GM21447 (cell line): ENCODE data around the gene HAO1.

Experiments used
- ATAC-seq: cut with Tn5 transposase; IDR thresholded peaks from one replicate; pipeline ENCODE4 v1.9.1; 2021; ENCODE audit not compliant: unreplicated experiment

The HAO1 gene

DNA sequence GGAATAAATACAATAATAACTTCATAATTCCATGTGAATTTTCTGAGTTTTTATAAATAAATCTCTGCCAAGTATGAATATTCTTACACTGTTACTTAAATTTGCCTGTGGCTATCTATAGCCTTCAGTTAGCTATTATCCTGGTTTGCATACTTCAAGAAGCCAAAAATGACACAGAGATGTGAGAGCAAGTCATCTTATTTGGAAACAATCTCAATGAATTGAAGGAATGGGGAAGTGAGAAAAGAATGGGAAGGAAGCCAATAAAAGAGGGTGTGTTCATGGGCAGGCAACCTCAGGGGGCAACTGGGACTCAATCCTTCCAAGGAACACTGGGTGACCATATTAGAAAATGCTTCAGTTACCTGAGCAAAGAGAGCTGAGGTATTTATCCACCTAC, 9.9 kb downstream of the HAO1 start:
- ATAC-seq = no peak

DNA sequence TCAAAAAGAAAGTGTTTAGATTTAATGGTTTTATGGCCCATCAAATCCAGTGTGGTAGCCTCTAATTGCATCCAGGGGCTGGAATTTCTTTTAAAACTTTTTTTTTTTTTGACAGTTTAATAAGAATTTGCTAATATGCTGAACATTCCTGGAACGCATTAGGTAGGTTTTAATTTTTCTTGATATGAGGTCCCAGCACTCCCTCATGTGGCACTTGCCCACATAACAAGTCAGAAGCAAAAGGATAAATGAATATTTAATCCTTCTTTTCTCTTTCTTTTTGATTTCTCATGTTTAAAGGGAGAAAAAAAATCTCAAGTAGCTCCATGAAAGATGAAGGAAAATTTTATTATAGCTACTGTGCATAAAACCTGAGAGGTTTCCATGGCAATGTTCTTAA, 13.5 kb downstream of the HAO1 start:
- ATAC-seq = no peak

DNA sequence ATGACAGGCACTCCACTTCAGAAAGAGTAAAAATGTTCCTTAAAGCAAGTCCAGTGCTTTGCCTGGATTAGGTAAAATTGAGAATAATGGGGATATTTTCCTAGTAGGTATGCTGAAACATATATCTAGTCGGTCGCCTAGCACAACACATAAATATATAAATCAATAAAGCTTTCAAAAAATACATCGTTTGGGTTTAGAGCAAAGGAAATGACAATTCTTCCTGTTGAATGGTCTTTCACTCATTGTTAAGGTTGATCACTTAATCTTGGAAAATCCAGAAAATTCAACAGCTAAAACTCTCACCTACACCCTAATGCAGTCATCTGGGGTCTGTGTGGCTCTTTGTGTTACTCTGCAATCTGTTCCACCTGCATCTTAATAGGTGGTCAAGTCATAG, 13.9 kb downstream of the HAO1 start:
- no peak for ATAC-seq

DNA sequence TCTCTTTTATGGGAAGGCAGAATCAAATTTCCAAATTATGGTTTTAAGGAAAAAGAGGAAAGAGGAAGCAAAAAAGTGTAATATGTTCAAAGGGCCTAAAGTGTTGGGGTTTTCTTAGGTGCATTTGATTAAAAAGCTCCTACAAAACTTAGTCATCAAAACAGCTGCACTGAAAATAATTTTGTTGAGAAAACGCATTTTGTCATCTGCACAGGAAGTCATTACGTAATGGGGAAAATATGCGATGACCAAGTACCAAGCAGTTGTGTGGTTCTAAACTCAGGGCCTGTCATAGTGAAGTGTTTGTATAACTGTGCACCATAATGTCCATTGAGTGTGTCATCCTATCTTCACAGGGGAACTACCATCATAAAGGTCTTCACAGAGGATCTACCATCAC, 15.6 kb downstream of the HAO1 start:
- ATAC-seq = no peak

DNA sequence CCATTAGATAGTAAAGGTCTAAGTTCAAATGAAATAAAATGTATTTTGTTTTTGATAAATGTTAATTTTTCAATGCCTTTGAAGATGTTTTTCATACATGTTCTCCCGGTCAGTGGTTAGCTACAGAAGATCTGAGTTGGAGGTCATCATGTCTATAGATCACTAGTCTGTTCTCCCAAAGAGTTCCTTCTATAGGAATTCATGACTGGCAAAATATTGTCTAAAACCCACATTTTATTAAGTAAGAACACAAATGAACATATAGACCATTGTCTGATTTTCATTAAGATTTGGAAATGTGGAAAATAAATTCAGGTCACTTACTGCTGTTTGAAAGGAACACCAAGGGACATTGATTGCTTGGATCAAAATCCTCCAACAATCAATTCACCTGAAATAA, 23.6 kb downstream of the HAO1 start:
- ATAC-seq = no peak

DNA sequence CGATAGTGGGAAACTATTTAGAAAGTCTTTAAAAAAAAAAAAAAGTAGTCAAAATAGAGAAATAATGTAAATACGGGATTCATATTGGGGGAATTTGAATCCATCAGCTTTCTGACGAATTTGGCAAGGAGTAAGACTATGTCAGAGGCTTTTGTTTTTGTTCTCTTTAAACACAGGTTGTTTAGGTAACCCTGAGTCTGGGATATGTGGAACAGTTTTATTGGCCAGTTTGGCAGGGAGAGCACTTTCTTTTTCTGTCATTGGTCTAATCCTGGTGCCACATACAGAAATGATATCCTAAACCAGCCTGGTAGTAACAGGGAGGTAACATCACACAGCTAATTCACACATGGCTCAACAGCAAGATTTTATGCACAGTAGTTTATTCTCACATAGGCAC, 27.7 kb downstream of the HAO1 start:
- no peak for ATAC-seq

DNA sequence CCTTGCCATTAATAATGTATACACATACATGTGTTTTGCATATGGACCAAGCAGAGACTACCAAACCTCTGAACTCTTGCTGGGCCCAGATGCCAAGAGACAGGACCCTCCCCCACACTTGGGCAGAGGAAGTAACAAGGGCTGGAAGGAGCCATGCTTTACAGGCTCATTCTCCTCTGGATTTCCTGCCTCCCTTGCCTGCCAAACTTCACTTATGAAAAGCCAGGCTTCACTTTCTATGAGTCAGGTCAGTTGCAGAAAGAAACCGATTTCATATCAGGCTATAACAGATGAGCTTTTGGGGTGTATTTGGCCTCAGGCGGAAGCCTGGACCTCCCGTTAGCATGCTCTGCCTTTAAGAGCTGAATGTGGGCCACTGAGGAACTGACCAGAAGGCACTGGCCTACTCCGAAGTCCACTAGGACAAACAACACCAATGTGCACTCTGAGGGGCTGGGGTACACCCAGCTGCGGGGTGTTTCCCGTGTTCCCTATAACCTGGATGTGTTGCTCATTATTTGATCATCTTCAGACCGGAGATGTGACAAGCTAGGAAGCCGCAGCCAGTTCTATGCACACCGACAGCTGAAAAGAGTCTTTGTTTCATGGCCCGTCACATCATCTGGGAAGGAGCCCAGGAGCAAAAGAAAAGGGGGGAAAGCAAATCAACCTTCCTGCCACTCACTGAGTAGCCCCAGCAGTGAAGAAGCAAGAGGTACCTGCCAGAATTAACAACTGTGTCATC, 28.5 kb downstream of the HAO1 start:
- no peak for ATAC-seq

DNA sequence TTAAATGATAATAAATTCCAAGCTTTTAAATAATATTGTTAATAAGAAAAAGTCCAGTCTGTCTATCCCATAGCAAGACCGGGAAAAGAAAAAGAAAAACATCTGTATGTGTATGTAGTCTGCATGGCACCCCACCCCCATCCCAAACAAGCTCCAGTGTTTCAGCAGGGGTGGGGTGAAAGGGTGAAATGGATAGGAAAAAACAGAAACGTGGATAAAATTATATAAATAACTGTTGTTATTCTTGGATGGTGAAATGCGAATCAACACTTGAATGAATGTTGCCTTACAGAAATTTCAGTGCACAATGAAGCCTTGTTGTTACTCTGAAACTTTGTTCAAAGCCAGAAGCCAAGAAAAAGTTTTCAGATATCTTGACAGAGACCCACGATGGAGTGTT, 31.4 kb downstream of the HAO1 start:
- ATAC-seq = no peak

DNA sequence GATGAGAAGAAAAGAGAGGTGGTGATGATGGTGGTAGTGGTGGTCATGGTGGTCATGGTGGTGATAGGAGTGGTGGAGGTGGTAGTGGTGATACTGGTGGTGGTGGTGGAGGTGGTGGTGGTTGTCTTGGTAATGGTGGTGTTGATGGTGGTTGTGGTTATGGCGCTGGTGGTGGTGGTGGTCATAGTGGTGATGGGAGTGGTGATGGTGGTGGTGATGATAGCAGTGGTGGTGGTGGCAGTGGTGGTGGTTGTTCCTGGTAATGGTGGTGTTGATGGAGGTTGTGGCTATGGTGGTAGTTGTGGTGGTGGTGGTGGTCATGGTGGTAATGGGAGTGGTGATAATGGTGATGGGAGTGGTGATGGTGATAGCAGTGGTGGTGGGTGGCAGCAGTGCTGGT, 36.8 kb downstream of the HAO1 start:
- ATAC-seq = no peak

DNA sequence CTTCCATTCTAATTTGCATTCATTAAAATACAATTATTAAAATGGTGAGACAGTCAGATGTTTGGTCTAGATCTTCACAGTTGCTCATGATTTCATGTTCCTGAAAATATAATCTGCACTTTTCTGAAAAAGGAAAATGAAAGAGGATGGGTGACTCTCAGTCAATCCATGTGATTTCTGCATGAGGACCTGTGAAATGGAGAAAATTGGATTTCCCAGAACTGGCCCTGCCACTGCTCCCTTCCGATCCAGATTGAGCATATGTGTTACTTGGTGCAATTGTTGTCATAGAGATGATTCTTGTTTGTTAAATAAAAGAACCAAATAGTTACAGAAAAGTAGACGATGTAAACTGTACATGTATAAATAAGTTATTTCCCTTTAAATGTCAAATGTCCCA, 37.4 kb downstream of the HAO1 start:
- no peak for ATAC-seq

DNA sequence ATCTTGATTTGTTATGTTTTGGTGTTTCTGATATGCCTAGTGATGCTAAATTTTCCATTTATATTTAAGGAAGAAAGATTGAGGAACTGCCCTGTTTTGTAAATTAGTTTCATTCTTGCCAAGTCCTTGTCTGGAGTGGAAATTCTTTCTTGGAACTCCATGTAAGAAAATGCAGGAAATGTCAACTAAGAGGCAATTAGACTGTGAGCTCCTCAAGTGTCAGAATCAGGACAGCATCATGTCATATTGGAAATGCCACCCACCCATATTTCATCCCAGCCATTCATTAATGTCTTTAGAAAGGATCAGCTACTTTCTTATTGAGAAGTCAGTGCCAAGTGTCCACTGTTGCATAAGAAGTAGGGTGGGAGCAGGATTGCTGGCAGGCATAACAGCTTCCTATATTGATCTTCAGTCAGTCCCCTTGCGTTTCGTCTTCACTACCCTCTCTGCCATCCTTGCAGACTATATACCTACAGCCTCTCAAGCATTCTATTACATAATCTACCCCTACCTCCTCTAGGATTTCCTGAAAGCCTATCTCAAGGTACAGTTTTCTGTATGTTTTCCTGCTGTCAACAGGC, 42.4 kb downstream of the HAO1 start:
- no peak for ATAC-seq

DNA sequence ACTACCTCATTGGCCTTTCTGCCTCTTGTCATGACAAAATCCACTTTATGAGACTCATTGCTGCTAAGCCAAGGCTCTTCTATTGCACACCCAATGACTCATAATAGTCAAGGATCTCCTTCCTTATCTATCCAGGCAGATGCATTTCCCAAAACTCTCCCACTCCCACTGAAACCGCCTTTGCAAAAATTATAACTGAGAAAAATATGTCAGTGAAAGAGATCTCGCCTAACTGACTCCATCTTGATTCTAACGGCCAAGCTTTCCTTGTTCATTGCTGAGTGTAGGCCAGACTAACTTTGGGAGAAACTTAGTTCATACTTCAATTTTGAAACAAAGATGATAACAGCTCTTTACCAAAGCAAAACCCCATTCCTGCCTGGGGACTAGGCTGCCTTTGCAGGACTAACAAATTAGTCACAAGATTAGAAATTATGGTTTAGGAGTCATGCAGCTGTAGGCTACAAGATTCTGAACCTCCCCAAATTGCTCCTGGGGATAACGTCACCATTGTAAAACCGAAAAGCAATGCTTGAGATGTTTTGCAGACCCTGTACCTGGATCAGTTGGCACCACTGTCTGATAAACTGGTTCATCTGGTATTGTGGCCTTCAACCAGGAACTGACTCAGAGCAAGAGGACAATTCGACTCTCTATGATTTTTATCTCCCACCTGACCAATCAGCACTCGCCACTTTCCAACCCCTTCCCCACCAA, 47.1 kb downstream of the HAO1 start:
- no peak for ATAC-seq

DNA sequence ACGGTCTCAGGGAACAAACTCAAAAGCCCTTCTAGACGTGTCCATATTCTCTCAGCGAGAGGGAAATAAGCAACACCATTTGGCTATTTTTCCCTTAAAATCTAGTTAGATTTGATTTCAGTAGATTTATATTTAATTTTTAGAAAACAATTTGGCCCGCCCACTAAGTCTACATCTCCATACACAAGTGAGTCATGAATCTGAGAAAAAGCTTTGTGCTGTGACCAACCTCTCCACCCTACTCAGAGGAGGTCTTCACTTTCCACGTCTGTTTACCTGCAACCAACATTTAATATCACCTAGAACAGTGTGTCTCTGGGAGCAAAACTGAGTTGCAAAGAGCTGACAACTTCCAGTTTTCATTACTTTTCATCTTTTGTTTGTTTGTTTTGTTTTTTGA, 48.6 kb downstream of the HAO1 start:
- no peak for ATAC-seq

DNA sequence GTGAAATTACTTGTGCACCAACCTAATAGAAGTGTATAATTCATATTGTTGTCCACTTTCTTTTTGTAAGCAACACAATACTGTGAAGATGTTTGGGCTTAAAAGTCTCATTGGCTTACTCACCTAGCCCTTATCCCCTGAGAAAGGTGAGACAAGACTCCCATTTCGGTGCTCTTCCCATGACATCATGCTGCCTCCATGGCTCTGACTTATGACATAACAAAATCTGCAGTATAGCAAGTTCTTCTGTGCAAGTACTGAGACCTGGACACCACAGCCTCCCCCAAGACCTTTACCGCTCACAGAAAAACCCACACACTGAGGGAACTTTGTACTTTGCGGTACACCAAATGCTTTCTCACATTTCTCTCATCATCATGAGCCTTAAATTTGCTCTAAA, 50.5 kb downstream of the HAO1 start:
- no peak for ATAC-seq

DNA sequence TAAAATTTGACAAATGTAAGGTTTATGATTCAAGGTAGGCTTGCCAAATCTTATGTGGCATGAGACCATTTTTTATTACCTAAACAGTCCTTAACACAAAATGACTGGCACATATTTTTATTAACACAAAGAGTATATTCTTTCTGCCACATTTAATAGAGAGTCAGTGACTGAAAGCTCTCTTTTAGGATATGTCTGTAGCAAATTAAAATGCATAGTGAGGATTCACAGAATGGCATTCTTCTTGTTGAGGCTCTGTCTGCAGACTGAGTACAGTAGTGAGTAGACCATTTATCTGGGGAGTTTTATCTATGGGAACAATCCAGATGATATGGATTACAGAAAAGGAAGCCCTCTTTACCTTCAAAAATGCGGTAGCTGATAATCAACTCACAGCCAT, 56.5 kb downstream of the HAO1 start:
- ATAC-seq = no peak

DNA sequence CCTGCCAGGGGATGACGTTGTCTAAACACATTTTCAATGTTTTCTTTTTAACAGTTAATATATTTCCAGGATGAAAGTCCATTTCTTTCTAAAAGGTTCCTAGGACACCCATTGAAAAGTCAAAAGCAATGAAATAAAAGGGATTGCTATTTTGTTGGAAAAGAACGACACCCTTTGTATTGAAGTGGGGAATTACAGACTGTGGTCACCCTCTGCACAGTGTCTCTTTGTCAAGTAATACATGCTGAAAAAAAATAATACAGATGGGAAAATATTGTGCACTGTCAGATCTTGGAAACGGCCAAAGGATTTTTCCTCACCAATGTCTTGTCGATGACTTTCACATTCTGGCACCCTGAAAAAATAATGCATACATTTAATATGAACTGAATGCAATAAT, 56.9 kb downstream of the HAO1 start:
- no peak for ATAC-seq

DNA sequence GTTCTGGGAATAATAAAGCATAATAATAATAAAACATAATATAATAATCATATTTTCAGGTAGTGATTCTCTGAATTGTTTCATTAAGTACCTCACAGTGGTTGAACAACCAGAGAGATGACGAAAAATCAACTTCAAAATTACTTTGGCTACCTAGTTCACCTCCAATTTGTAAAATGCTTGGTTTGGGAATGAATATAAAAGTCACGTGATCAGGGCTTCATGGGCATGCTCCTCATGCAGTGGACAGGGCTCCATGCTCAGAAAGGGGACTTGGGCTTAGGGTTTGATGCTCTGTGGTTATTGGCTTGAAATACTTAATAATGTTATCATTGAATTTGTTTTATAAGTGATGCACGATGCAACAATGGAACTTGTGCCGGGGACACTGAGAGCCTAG, 58.2 kb downstream of the HAO1 start:
- no peak for ATAC-seq

DNA sequence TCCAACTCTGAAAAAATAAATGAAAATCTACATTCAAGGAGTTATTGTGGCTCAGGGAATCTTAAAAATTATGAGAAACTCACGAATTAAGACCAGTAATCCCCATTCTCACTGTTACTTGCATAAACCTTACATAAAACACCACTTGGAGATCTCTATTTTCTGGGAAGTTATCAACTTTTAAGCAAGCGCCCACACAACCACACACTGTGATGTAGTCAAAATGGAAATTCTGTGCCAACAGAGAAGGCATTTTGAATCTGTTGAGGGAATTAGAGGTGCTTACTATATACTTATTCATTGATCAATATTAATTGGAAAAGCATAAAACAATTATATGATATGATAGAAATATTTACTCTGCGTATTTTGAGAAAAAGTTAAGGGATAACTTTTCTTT, 58.7 kb downstream of the HAO1 start:
- no peak for ATAC-seq

DNA sequence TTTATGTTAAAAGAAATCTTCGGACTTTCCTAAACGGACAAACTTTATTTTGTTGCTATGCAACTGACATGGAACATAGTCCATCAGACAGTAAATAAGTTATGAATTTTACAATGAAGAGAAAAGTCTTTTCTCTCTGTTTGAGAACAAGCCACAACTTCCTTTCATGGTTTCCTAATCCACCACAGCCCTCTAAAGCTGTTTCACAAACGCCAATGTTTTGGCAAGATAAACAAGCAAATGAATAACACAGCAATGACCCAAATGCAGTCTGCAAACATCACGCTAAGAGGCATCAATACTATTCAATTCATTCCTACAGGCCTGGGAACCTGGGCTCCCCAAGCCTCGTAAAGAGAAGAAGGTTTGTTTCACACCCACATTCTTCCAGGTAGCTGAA, 60.4 kb downstream of the HAO1 start:
- ATAC-seq = peak; percentile 63

DNA sequence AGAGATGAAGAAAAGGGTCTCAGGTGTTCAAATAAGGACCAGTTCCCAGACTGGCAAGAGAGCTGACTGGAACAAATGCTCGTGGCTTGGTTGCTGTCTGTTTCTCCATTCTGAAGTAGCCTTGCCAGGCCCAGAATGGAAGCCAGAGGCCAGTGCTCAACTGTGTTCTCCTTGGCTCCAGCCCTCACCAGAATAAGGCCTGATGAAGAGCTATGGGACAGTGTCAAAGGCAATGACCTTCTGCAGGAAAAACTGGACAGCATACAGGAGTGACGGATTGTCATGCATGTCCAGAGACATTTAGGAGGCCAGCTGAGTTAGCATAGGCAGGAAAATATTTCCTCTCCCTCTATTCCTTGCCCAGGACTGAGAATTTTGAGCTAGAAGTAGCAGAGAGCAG, 72.2 kb downstream of the HAO1 start:
- no peak for ATAC-seq

DNA sequence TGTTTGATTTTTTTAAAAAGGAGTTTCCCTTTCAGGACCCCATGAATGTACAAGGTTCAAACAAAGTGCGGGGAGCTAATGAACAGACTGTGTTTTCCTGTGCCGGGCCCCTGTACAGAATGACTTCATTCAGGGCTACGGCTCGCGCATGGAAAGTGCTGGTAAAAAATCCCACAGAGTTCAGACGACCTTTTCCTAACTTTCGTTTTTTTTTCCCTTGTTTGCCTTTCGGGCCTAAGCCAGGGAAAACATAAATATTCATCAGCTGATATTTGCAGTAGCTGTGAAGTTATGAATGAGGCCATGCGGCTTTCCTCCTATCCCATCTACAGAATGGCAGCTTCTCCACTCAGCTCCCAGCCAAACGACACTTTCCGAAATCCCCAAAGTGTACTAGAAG, 74.0 kb downstream of the HAO1 start:
- no peak for ATAC-seq

DNA sequence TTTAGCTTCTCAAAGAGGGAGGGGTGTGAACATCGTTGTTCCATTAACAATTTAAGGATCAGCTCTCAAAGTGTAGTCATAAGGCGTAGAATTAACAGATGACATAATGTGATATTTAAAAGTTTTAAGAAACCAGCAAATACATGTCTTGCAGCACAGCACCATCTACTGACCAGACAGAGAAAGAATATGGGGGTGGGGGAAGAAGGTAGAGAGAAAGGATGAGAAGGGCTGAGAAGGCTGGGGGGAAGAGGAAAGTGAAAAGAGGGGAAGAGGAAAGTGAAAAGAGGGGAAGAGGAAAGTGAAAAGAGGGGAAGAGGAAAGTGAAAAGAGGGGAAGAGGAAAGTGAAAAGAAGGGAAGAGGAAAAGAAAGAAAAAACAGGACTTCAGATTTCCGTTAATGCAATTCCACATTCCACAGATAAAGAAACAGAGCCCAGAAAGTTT, 80.9 kb downstream of the HAO1 start:
- no peak for ATAC-seq
